Prostate gland (tissue), 2 donors: Measurements from ENCODE around the gene BANF1. TPM values are rescaled to one million over a fixed set of nuclear protein-coding genes. Genes with fewer than 3 reads are reported as not detected.

Source experiments
- DNase-seq: peaks from one replicate; pipeline ENCODE4 v3.0.0-alpha.2; 2019; ENCODE audit warnings: low spot score
- H3K27ac ChIP-seq, 2 donors: fragments of 200-600 bp; sonication (generic); 2 replicates each; pipeline ENCODE4 v1.5.1; 2017 to 2019
- H3K27me3 ChIP-seq: fragments of 200-600 bp; sonication (generic); replicated peaks from 2 replicates; pipeline ENCODE4 v1.5.1; 2019; ENCODE audit not compliant: insufficient read depth
- H3K36me3 ChIP-seq, 2 donors: fragments of 200-600 bp; sonication (generic); 1 replicate in 1 of 2; 2 replicates in 1 of 2; pipeline versions ENCODE4 v1.5.1 to v1.8.1; 2017 to 2019
- H3K4me1 ChIP-seq: fragments of 200-600 bp; sonication (generic); replicated peaks from 2 replicates; pipeline ENCODE4 v1.5.1; 2019
- H3K4me3 ChIP-seq, 2 donors: fragments of 200-600 bp; sonication (generic); 2 replicates each; pipeline ENCODE4 v1.5.1; 2017 to 2019
- H3K9me3 ChIP-seq: fragments of 200-600 bp; sonication (generic); 2 replicates; pipeline ENCODE4 v1.5.1; 2017
- CTCF ChIP-seq, 4 experiments: fragments of 200-600 bp in 2 of 4; fragments of 450-650 bp in 2 of 4; sonication (generic) in 2 of 4; IDR thresholded peaks; 1 replicate in 3 of 4; 2 replicates in 1 of 4; pipeline ENCODE4 v1.5.1; 2016 to 2019; ENCODE audit warnings: antibody characterized with exemption in 4 of 4, mild to moderate bottlenecking in 2 of 4, moderate library complexity in 2 of 4
- POLR2A ChIP-seq: fragments of 450-650 bp; IDR thresholded peaks from one replicate; pipeline ENCODE4 v1.6.1; 2016; ENCODE audit warnings: antibody characterized with exemption, mild to moderate bottlenecking
- POLR2AphosphoS5 ChIP-seq: sonication (generic); formaldehyde crosslinking; IDR thresholded peaks from one replicate; pipeline ENCODE4 v1.6.1; 2017; ENCODE audit warnings: antibody characterized with exemption
- WGBS: methylation state at CpG from one replicate; pipeline ENCODE4 v1.1.5; 2018; 5-methylcytosine and 5-hydroxymethylcytosine counted together
- intact Hi-C: fragments of 100-400 bp; cut with DNase I; formaldehyde crosslinking; loops from one replicate; pipeline ENCODE4 v1.14.2; 2022
- total RNA-seq, 2 donors: library from RNA; depleted of rRNA; stranded (reverse); fragments of >200 nt; gene quantifications; one replicate each; pipeline ENCODE4 v1.1.0, GENCODE V29; 2016

BANF1 gene
- total RNA-seq, 2 donors from 2014 or later: 59.4 to 78.8 TPM

GRCh38 chr11:66042996-66043906 lies 40.9 kb downstream of the BANF1 start:
- DNase-seq: no peak
- H3K9me3 ChIP-seq: no peaks in the 10 kb centered on the region
- no peak overlapping the region for H3K4me3 ChIP-seq
- no peaks in the 10 kb centered on the region for H3K27me3 ChIP-seq
- H3K36me3 ChIP-seq: no peaks in the 10 kb centered on the region
- no peak overlapping the region for H3K27ac ChIP-seq
- H3K4me1 ChIP-seq: no peaks in the 10 kb centered on the region
- TF ChIP-seq CTCF (IDR thresholded peaks at IDR 0.05): no peak
- 96% methylated on average over 88 of the region's 88 CpGs for WGBS
- intact Hi-C loops: no loop called here

DNA sequence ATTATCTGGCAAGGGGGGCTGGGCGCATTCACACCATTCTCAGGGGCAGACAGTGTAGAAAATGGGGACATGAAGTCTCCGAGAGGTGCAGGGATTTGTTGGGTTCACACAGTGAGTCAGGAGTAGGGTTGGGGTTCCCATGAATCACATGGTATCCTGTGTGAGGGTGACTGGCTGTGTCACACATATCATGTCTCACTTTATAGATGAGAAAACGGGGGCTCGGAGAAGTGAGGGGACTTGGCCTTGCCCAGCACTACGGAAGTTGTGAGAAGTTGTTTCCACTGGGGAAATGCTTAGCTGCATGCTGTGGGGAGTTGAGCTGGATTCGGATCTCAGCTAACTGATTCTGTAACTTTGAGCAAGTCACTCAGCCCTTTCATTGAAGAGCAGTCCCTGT lies 42.5 kb downstream of the BANF1 start:
- Histone ChIP-seq H3K4me3 (no peak overlapping the region), H3K27me3 (no peaks in the 10 kb centered on the region), H3K9me3 (no peaks in the 10 kb centered on the region), H3K27ac (no peak overlapping the region), H3K36me3 (no peaks in the 10 kb centered on the region), H3K4me1 (peaks cover 4% of the 10 kb centered on the region)
- no peak for DNase-seq
- 72% methylated on average over 6 of the region's 6 CpGs for WGBS
- TF ChIP-seq POLR2A (no peak), CTCF (IDR thresholded peaks at IDR 0.05) (no peak), POLR2AphosphoS5 (no peak)
- intact Hi-C loops: no loop called here

DNA sequence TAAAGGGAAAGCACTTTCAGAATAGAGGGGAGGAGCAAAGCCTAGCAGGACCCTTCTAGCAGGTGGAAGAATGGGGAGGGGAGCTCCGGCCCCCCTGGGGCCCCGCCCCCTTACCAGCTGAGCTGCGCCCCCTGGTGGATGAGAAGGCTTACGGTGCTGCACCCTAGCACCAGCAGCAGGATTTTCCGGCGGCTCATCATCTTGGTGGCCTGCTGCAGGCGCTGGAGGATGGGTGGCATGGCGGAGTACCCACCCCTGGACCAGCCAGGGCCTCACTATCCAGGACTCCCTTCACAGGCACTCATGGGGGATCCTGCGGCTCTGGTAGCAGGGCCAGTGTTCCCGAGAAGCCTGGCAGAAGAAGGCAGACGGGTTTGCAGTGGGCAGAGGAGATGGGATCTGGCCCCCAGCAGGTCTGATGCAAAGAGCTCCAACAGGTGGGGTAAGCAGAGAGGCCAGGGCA lies 42.9 kb downstream of the BANF1 start:
- Histone ChIP-seq H3K27me3 (no peaks in the 10 kb centered on the region), H3K27ac (no peak overlapping the region), H3K4me1 (peaks cover 4% of the 10 kb centered on the region), H3K36me3 (no peaks in the 10 kb centered on the region), H3K4me3 (no peak overlapping the region), H3K9me3 (no peaks in the 10 kb centered on the region)
- WGBS: 12% methylated on average over 10 of the region's 11 CpGs
- peak; percentile 61 for DNase-seq
- intact Hi-C loops: no loop called here
- peak; percentile 35 for TF ChIP-seq POLR2AphosphoS5
- peak; percentile 72 to 86 (median 74) for TF ChIP-seq CTCF (IDR thresholded peaks at IDR 0.05)
- TF ChIP-seq POLR2A: no peak

GRCh38 chr11:66046901-66047300 lies 44.6 kb downstream of the BANF1 start:
- TF ChIP-seq CTCF (IDR thresholded peaks at IDR 0.05): no peak
- TF ChIP-seq POLR2A: no peak
- no peak for TF ChIP-seq POLR2AphosphoS5
- DNase-seq: no peak
- H3K4me3 ChIP-seq: no peak overlapping the region
- WGBS: 100% methylated on average over 3 of the region's 3 CpGs
- H3K4me1 ChIP-seq: peaks cover 4% of the 10 kb centered on the region
- intact Hi-C loops: no loop called here
- no peaks in the 10 kb centered on the region for H3K9me3 ChIP-seq
- H3K36me3 ChIP-seq: no peaks in the 10 kb centered on the region
- no peak overlapping the region for H3K27ac ChIP-seq
- no peaks in the 10 kb centered on the region for H3K27me3 ChIP-seq
